NAMALWA (cell line): Measurements from ENCODE around the gene SLC13A5.
"Not testable (repeated sequence)": the region's sequence is repeated elsewhere in the genome, so short reads cannot be mapped to it uniquely, and the experiment has no call there.

Experiments
- DNase-seq: peaks from one replicate; pipeline ENCODE4 v3.0.0-alpha.2; 2015; ENCODE audit warnings: low spot score

Gene SLC13A5

DNA sequence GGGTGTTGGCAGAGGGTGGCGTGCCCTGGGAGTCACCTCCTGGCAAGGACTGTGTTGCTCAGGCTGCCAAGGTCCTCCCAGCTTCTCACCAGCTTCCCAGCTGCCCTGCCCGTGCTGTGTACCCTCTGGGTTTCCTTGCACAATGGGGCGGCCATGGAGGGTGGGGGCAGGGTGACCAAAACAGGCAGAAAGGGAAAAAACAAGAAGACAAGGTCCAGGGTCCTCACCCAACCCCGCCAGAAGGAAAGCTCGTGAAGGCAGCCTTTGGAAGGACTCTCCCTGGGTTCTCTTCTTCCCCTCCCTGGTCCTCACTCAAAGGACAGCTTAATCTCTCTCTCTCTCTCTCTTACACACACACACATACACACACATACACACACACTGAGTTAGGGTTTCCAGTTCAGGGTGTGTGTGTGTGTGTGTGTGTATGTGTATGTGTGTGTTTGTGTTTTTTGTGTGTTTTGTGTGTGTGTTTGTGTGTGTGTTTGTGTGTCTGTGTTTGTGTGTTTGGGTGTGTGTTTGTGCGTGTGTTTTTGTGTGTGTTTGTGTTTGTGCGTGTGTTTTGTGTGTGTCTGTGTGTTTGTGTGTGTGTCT, 2.0 kb downstream of the SLC13A5 start:
- no peak for DNase-seq

DNA sequence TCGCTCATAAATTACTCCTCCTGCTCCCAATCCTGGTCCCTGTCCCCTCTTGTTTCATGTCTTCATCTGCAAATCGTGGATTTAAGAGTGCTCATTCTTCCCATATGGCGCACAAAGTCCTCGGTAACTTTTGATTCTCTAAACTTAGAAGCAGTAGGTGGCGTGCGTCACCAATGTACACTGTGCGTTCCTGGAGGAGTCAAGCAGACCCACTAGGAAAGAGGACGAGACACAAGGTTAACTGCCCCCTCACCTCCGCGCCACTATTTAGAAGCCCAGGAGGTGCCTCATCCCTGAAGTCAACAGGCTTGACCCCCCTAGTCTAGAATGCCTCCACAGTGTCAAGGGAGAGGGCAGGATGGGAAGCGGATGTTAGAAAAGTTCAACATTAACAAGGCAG, 2.9 kb downstream of the SLC13A5 start:
- no peak for DNase-seq

DNA sequence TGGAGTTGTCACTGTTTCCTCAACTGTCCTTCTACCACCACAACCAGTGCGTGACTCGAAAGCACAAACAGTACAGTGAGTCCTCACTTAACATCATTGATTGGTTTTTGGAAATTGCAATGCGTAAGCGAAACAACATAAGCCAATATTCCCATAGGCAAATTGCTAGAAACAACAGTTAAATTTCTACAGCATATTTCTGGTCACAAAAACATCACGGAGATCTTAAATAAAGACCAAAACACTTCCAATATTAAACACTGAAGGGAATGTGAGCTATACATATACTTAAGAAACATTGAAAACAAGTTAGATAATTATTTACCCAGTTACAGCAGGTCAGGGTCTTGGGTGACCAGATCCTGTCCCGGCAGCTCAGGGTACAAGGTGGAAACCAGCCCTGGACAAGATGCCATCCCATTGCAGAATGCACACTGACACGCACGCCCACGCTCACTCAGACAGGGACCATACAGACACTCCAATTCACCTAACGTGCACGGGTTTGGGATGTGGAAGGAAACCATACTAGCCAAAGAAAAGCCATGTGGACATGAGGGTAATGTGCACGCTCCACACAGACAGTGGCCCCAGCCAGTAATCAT, 4.7 kb downstream of the SLC13A5 start:
- no peak for DNase-seq

DNA sequence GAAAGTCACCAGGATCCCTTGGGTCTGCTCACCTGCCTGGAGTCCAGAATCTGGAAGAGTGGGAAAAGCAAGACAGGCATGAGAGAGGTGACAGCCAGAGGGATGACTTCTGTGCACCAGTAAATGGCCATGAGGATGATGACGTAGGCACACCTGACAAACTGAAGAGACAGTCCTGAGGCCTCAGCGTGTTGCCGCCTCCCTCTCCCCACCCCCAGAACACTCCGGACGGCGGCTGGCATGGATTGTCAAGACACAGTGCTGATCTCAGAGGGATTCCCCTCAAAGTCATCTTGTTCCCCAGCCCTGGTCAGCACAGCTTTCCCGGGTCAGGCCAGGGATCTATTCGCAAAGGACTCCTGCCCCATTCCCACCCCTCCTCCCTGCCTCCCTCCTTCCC, 6.2 kb downstream of the SLC13A5 start:
- DNase-seq: no peak

DNA sequence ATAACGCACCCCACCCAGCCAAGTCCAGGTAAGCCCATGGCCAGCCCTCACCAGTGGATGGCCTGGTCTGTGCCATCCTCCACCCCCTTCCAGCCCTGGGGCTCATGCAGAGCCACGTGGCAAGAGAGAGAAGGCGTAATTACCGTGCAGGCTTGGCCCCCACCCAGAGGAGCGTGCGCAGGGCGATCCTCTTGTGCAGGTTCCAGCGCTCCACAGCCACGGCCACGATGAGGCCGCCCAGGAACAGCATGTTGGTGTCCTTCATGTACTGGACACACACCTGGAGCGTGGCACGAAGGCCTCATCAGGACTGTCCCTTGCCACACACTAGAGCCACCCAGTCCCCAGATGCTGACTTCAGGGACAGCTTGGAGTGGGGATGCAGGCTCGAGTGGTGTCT, 6.7 kb downstream of the SLC13A5 start:
- DNase-seq: no peak

DNA sequence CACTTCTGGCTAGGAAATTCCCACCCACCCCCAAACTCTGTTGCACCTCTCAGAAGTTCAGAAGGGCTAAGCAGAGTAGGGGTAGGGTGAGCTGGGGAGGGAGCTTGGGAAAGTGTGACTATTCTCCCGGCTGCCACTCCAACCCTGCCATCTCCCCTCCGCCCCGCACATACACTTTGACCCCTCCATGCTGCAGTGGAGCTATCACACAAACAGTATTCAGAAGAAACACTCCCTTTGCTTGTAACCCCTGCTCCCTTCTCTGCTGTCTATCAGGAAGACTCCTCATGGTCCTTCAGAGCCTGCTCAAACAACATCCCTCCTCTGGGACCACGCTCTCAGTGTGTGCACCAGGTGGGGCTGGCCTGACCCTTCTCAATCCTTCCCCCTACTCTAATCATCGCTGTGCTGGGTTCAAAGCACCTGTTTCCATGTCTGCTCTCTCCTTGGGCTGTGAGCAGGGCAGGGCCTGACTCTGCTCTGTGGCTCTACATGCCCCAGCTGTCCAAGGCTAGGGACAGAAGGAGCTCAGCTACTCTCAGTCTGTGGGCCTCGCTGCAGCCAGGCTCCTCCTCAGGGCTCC, 8.6 kb downstream of the SLC13A5 start:
- DNase-seq: no peak

DNA sequence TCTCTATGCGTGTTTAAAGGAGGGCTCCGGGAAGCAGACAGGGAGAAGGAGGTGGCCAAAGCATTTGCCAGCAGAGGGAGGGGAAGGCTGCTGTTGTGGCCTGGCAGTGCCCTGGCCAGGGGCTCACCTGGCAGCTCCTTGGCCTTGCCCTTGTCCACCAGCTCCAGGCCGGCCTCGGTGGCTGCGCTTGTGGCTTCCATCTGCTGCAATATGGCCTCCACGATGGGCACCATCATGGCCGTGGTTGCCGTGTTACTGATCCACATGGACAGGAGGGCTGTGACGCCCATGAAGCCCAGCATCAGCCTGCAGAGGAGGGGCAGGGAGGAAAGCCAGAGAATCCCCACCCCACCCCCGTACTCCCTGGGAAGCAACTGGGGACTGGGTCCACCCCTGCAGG, 9.4 kb downstream of the SLC13A5 start:
- no peak for DNase-seq

DNA sequence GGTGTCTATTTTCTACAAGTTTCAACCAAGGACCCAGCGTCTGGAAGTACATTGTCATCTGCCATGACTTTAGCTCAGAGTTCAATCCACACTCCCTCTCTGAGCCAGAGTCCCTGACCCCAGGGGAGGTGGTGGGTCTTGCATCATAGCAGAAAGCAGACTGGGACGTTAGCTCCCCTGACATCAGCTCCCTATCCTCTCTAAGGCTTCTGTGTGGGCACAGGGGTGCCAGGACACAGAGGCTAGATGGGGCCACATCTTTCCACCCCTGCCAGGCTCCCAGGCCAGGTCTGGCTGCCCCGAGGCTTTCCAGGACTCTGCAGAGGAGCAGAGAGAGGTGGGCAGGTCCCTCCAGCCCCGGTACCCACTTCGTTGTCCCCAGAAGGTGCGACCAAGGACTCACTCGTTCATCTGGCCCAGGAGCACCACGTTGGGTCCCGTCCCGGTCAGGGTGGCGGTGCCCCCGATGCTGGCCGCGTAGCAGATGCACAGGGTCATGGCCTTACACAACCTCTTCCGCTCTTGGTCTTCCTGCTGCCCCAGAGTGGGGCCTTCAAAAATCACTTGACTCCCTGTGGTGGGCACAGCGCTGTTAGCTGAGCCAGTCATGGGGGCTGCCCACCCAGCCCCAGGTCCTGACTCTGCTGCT, 10.5 kb downstream of the SLC13A5 start:
- no peak for DNase-seq

DNA sequence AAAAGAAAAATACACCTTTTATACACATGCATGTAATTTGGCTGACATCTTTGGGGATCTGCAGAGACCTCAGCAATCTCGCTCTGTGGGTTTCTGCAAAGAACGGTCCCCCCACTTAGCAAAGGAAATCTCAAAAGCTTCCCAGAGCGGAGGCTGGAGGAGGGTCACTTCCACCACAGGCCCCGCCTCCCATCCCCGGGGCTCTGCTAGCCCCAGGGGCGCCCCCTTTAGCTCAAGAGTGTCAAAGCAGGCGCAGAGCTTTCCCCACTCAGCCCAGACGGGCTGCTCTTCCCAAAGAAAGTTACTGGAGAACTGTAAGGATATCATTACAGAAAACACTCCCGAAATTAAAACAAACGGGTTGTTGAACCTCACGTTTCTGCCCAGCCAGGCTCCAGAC, 11.4 kb downstream of the SLC13A5 start:
- peak; percentile 42 for DNase-seq

DNA sequence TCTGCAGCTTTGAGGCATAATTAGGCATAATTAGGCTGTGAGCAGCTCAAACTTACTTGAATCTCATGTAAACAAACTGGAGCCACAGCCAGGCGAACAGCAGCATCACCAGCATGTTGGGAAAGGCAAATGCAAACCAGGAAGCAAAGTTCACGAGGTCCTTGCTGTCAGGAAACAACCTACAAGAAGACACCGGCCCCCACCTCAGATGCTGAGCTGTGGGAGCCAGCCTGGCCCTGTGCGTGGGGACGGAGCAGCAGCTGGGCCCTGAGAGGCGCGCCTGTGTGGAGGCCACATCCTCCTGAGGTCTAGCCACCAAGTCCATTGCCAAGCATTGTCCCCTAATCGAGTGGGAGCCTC, 12.2 kb downstream of the SLC13A5 start:
- no peak for DNase-seq

DNA sequence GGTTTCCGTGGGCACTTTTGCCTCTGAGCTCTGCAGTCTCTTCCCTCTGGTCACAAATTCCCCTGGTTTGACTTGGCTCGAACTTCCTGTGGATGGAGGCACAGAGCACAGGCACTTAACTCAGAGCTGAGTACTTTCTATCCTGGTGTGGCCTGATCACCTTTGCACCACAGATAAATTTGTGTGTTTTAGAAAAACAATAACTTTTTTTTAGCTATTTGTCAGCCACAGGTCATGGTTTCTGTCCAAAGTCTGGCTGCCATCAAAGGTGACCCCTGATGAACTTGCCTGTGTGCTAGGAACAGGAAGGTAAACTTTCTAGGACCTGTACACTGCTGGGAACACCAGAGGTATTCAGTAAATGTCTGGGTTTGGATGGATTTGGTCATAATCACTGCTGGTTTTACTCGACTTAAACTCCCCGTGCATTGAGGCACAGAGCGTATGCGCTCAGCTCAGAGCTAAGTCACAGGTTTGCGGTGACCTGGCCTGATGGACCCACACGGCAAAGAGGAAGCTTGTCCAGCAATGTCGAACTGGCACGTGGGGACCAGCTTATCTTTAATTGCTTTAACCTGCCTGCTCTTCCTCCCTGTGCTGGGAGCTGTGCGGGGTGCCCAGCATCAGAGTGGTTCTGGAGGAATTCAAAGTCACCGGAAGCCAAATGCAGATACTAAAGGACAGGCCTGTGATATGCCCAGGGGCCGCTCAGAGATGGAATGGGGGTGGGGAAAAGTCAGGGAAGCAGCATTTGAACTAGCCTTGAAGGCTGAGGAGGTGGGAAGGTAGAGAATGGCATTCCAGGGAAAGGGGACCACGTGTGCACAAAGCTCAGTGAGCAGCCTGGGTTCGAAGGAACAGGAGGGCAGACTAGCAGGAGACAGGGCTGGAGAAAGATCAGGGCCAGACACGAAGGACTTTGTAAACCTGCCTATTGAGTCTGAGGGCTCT, 12.9 kb downstream of the SLC13A5 start:
- DNase-seq: no peak

DNA sequence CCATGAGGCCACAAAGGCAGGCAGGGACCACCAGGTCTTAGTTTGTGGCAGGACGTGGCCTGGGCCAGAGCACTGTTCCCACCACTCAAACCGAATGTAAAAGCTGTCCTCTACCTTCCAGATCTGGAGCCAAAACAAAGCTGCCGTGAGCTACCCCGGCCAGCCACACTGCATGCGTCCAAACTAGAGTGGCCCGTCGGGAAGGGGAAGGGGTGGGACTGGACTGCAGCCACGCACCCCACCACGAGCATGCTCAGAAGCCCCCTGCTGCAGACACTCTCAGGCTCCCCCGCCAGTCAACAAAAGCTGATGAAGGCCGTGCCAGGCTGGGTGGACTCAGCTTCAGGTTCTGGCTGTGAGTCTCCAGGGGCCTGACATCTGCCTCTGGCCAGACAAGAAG, 15.2 kb downstream of the SLC13A5 start:
- DNase-seq: no peak

DNA sequence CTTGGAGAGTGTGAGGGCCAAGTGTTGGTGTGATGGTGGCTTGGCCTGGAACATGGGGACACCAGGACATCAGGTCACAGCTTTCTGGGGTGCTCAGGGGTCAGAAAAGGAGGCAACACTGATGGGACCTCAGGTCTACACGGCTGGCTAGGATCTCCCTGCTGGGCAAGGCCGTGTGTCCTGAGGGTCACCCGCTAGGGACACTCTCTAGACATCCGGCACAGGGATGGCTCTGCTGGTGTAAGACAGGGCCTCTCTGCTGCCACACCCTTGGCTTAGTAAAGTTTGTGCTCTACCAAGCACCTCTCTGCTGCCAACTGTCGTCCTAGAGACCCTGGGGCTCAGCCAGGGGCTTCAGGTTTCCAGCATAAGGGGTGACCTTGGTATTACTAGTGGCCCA, 16.3 kb downstream of the SLC13A5 start:
- DNase-seq: no peak

DNA sequence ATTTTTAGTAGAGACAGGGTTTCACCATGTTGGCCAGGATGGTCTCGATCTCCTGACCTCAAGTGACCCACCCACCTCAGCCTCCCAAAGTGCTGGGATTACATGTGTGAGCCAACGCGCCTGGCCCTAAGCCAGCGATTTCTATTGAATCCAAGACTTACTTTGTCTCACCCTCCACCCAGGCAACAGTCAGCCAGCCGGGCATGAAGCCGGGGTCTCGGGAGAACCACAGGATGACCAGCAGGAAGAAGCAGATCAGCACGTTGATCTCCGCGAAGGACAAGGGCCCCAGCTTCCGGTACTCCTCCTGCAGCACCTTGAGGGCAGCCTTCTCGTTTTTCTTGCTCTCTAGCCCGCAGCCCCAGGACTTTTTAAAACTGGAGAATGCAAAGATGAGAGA, 17.6 kb downstream of the SLC13A5 start:
- DNase-seq: no peak

DNA sequence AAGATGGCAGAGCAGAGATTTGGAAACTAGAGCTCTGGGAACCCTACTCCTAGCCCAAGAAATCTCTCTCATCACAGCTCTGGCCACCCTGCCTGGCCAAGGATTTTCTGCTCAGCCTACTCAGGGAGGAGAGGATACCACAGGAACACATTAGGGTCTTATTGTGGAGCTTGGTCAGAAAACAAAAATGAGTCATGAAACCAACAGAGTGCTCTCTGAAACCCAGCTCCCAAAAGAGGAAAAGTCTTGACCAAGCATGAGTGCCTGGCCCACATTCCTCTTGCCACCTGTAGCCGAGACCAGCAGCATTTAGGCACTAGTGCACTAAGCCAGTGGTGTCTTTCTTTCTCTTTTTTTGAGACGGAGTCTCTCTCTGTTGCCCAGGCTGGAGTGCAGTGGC, 18.1 kb downstream of the SLC13A5 start:
- DNase-seq: no peak

DNA sequence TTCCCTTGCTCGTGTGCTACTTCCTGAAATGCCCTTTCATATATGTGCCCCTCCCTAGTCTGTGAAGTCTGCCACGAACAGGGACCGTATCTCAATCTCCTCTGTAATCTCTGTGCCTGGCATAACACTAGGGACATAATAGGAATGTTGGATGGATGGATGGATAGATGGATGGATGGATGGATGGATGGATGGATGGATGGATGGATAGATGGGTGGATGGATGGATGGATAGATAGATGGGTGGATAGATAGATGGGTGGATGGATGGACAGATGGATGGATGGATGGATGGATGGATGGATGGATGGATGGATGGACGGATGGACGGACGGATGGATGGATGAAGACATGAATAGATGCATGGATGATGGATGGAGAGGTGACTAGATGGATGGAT, 21.2 kb downstream of the SLC13A5 start:
- not testable (repeated sequence) for DNase-seq

DNA sequence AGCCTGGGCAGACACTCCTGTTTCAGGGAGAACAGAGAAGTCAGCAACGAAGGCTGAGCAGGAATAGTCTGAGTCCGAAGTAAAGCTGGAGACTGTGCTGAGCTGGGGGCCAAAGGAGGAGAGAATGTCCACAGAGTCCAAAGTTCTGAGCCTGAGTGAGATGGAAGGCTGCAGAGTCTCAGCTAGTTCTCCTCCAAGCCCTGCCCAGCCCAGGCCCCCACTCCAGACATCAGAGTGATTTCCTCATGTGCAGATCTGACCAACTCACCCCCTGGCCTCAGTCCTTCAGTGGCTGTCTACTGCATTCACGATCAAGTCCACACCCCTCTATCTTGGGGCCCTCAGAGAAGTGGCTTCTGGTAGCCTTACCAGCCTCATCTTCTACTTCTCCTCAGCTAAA, 21.6 kb downstream of the SLC13A5 start:
- no peak for DNase-seq

DNA sequence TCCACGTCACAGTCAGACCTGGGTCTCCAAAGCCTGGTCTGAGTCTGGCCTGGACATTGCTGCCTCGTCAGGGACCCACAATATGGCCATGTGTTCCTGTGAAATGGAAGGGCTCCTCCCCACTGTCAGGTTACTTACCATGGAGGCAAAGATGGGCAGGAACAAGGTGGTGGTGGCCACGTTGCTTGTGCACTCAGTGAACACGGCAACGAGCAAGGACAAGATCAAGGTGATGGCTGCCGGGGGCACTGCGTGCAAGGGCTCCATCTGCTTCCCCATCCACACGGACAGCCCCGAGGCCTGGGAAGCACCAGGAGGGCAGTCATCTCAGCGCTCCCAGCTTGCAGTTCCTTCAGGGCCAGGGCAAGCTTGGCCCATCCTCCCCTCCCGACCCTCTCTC, 22.5 kb downstream of the SLC13A5 start:
- DNase-seq: no peak

DNA sequence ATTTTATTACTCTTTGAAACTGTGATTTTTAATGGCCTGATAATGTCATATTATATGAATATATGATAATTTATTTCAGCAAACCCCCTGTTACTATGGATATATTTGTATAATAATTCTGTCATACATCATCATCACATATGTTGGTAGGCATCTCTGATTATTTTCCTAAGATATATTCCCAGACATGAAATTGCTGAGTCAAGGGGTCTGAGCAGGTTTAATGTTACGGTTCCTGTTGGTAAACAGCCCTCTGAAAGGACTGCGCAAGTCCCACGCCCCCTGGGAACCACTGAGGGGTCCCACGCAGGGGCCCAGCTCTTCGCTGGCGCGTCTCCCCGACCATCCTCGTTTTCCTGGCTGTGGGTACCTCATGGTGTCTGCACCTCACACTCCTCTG, 24.2 kb downstream of the SLC13A5 start:
- DNase-seq: no peak

DNA sequence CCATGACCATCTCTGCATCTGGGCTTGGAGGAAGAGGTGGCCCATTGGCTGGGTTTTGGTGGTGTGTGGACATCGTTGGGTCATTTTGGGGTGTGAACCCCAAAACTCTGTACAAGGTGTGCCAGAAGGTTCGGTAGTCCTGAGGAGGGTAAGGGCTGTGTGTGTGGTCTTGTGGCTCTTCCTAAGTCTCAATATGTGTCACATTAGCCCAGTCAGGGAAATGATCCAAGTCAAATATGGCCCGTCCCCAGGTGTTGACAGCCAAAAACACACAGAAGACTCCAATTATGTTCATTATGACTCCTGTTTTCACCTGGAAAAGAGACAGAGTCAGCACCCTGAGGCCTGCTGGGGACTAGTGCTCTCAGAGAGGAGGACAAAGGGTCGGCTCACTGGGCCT, 27.1 kb downstream of the SLC13A5 start:
- DNase-seq: no peak

DNA sequence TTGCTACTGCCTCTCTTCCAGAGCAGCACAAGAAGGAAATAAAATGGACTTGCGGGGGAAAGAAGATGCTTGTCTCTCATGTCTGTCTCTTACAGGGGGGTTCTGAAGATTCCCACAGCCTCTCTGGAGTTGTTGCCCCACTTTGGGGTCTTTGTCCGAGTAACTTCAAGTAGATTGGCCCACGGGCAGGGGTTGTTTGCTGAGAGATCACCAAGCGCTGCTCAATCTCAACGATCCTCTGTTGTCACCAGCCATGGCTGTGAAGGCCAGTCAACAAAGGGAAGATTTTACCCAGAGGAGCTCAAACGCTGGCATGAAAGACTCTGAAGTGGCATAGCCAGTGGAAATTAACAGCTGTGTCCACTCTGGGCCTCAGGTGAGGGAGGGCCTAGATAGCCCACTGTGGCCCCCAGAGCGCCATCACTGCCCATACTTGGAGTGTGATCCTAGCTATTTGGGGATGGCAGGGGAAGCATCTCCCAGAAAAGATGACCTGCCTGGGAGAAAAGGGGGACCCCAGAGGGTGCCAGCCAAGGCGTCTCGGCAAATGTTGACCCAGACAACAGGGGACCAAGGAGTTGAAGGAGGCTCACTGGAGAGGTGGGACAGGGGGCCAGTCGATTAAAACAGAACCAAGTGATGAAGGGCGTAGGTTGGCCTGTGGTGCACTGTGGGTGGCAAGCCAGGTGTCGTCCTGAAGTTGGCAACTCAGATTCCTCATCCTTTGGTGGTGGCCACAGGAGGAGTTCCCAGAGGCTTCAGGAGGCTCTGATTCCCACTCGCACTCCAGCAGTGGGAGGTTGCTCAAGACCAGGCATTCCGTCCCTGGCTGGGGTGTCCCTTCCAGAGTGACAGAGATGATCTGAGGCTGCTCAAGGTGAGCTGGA, 28.0 kb downstream of the SLC13A5 start:
- DNase-seq: no peak

DNA sequence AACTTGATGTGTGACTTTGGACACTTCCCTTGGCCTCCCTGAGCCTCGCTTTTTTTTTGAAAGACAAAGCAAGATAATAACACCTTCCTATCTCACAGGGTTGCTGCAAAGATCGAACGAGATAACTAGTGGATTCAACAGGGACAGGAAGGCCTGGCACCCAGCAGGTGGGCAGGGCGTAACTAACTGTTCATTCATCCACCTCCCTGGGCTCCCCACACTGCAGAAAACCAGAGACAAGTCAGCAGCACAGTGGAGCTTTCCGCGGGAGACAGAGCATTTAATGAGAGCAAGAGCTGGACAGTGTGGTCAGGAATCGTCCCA, 28.7 kb downstream of the SLC13A5 start:
- DNase-seq: no peak
